Liver (tissue), 3 donors: ENCODE results near the gene CFAP77.

Source experiments
- JUND ChIP-seq, 2 donors: IDR thresholded peaks; 2 replicates each; pipeline ENCODE4 v1.6.1; 2016; ENCODE audit warnings: antibody characterized with exemption in 2 of 2
- RXRA ChIP-seq, 2 donors: IDR thresholded peaks; 2 replicates each; pipeline ENCODE4 v1.6.1; 2017 to 2018; ENCODE audit warnings: antibody characterized with exemption in 2 of 2, mild to moderate bottlenecking in 1 of 2
- SP1 ChIP-seq: IDR thresholded peaks from 2 replicates; pipeline ENCODE4 v1.6.1; 2018; ENCODE audit warnings: antibody characterized with exemption, mild to moderate bottlenecking
- TAF1 ChIP-seq: conservative IDR thresholded peaks from 2 replicates; pipeline ENCODE4 v1.6.1; 2016; ENCODE audit warnings: antibody characterized with exemption, mild to moderate bottlenecking
- TF ChIP-seq, protein P1 (sequence below): IDR thresholded peaks from 2 replicates; pipeline ENCODE4 v1.6.1; 2016; ENCODE audit warnings: antibody characterized with exemption
- TF ChIP-seq, protein P2 (sequence below): IDR thresholded peaks from 2 replicates; pipeline ENCODE4 v1.6.1; 2016; ENCODE audit warnings: antibody characterized with exemption
- TF ChIP-seq, protein P3 (sequence below): fragments of 150-350 bp; IDR thresholded peaks from 2 replicates; pipeline ENCODE4 v1.5.1; 2017; ENCODE audit warnings: improper control_type of control experiment, low read depth, low read length; ENCODE audit not compliant: missing input control
- donor health status: healthy.
- donor health status: healthy.

DNA sequence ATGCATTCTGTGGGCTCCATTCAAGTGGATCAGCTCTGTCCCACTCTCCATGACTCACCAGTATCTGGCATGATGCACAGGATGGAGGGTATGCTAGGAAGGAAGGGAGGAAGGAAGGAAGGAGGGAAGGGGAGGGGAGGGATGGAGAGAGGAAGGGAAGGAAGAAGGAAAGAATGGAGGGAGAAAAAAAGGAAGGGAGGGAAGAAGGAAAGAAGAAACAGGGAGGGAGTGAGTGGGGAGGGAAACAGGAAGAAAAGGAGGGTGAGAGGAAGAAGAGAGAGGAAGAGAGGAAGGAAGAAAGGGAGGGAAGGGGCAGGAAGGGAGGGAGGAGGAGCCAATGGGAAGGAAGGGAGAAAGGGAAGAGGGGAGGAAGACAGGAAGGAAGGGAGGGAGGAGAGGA lies 167.1 kb downstream of the CFAP77 start:
- TF ChIP-seq, protein P1, sequence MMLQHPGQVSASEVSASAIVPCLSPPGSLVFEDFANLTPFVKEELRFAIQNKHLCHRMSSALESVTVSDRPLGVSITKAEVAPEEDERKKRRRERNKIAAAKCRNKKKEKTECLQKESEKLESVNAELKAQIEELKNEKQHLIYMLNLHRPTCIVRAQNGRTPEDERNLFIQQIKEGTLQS, result no peak
- TF ChIP-seq, protein P2, sequence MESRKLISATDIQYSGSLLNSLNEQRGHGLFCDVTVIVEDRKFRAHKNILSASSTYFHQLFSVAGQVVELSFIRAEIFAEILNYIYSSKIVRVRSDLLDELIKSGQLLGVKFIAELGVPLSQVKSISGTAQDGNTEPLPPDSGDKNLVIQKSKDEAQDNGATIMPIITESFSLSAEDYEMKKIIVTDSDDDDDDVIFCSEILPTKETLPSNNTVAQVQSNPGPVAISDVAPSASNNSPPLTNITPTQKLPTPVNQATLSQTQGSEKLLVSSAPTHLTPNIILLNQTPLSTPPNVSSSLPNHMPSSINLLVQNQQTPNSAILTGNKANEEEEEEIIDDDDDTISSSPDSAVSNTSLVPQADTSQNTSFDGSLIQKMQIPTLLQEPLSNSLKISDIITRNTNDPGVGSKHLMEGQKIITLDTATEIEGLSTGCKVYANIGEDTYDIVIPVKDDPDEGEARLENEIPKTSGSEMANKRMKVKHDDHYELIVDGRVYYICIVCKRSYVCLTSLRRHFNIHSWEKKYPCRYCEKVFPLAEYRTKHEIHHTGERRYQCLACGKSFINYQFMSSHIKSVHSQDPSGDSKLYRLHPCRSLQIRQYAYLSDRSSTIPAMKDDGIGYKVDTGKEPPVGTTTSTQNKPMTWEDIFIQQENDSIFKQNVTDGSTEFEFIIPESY, result no peak
- no peak for TF ChIP-seq TAF1
- no peak for TF ChIP-seq SP1
- TF ChIP-seq JUND (IDR thresholded peaks at IDR 0.05), result no peak
- no peak for TF ChIP-seq RXRA (IDR thresholded peaks at IDR 0.05)
- TF ChIP-seq, protein P3, sequence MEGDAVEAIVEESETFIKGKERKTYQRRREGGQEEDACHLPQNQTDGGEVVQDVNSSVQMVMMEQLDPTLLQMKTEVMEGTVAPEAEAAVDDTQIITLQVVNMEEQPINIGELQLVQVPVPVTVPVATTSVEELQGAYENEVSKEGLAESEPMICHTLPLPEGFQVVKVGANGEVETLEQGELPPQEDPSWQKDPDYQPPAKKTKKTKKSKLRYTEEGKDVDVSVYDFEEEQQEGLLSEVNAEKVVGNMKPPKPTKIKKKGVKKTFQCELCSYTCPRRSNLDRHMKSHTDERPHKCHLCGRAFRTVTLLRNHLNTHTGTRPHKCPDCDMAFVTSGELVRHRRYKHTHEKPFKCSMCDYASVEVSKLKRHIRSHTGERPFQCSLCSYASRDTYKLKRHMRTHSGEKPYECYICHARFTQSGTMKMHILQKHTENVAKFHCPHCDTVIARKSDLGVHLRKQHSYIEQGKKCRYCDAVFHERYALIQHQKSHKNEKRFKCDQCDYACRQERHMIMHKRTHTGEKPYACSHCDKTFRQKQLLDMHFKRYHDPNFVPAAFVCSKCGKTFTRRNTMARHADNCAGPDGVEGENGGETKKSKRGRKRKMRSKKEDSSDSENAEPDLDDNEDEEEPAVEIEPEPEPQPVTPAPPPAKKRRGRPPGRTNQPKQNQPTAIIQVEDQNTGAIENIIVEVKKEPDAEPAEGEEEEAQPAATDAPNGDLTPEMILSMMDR, result no peak
